HG03354 (cell line): ENCODE data around the gene AGO3.

Experiments used
- ATAC-seq: cut with Tn5 transposase; IDR thresholded peaks from one replicate; pipeline ENCODE4 v1.9.1; 2021; ENCODE audit warnings: mild to moderate bottlenecking; ENCODE audit not compliant: unreplicated experiment, poor library complexity, severe bottlenecking

Gene AGO3

GRCh38 chr1:36092166-36092797 is 161.4 kb downstream of the AGO3 start:
- no peak for ATAC-seq

GRCh38 chr1:36092798-36093185 is 161.9 kb downstream of the AGO3 start:
- ATAC-seq, result no peak

DNA sequence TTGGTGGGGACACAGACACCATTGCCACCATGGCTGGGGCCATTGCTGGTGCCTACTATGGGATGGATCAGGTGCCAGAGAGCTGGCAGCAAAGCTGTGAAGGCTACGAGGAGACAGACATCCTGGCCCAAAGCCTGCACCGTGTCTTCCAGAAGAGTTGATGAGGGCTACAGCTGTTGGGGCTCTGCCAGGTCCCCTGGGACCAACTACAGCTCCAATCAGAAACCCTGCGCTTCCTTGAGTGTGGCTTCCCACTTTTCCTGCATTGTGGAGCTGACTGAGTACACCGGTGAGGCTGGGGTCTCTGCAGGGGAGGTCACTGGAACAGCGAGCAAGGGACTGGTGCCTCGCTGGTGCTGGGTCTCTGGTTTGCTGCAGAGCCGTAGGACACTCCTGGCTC is 162.3 kb downstream of the AGO3 start:
- no peak for ATAC-seq

DNA sequence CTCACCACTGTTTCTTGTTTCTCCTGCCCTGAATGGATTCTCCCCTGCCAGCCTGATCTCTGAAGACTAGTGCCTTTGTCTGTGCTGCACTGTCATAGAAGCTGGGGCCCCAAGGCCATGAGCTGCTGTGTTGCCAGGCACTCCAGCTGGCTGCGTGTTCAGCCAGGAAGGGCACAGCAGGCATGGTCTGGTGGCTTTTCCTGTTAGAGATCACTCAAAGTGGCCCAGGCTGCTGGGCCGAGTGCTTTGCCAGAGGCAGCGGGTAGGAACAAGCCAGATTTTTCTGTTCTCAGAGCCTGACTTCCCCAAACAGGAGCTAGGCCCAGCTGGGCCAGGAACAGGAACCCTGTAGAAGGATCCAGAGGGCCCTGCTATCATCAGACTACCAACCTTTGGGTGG is 163.0 kb downstream of the AGO3 start:
- ATAC-seq, result no peak

DNA sequence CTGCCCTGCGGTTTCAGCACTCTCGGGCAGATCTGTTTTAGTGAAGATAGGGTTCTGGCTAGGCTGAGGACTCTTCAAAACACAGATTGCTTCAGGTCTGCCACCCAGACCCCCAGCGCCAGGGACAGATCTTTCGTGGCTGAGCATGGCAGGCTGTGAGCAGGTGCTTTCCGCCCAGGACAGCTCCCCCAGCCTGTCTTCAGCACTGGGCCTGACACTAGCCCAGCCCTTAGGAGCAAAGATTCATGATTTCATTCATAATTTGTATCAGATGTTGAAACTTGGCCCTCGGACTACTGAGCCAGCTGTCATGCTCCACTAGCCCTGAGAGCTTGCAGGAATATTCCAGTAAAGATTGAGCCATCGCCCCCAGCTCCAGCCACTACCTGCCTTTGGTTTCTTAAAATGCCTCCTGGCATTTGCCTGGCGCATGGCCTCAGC is 163.7 kb downstream of the AGO3 start:
- no peak for ATAC-seq

DNA sequence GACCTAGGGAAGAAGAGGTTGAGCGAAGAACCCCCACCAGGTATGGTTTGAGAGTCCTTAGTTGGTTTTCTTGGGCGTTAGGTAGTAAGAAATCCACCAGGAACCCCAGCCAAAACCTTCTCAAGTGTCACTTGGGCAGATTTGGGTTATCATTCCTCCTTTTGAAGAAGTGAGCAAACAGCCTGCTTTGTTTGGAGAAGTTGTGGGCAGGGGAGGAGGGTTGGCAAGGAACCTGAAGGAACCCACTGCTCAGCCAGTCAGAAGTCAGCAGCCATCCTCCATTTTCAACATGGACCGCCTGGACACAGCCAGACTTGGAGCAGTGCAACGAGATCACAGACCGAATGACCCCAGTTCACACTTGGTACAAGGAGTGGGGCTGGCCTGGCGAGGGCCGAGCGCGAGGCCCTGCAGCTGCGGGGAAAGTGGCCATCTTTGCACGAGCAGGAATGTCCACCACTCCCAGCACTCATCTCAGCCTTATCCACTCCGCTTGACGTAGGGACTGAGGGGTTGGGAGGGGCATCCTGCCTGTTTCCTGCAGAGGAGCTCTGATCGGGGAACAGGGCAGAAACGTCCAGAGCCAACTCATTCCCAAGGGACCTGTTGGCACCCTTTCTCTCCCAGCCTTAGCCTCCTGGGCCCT is 165.0 kb downstream of the AGO3 start:
- no peak for ATAC-seq

DNA sequence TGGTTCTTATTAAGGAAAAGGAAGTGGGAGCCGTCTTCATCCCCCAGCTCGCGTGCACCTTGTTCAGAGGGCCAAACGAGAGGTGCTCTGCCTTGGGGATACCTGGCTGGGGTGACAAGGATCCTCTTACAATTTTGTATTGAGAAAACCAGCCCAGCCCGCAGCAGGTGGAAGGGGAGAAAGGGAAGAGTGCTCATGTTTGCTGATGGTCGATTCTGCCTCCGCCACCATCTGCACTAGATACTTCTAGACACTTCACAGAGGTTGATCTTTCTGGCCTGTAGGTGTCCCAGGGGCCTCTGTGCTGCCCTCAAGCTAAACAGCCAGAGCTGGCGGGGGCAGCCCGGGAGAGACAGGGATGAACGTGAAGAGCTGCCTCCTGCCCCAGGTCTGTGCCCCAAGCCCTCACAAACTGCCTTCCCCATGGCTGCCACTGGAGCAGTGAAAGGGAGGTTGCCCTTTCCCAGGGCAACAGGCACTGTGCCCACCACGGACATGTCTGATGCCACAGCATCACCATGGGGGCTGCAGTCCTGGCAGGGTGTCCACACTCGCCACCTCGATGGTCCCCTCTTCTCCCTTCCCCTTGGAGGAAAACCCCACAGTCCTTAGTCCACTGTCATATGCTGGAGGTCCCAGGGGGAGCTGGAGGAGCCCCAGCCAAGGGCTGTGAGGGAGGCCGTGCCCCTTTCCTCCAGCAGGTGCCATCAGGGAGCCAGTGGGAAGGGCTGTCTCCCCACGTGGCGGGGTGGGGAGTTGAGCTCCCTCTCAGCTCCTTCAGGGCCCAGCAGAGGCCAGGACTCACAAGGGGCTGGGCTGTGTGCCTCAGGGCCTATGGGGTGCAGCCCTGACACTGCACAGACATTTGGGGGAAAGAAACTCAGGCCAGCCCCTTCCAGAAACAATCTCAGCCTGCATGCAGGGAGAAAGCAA is 165.9 kb downstream of the AGO3 start:
- ATAC-seq, result no peak

- no peak for ATAC-seq
These were observed 167.0 kb downstream of the AGO3 start for GRCh38 chr1:36097693-36098585.

DNA sequence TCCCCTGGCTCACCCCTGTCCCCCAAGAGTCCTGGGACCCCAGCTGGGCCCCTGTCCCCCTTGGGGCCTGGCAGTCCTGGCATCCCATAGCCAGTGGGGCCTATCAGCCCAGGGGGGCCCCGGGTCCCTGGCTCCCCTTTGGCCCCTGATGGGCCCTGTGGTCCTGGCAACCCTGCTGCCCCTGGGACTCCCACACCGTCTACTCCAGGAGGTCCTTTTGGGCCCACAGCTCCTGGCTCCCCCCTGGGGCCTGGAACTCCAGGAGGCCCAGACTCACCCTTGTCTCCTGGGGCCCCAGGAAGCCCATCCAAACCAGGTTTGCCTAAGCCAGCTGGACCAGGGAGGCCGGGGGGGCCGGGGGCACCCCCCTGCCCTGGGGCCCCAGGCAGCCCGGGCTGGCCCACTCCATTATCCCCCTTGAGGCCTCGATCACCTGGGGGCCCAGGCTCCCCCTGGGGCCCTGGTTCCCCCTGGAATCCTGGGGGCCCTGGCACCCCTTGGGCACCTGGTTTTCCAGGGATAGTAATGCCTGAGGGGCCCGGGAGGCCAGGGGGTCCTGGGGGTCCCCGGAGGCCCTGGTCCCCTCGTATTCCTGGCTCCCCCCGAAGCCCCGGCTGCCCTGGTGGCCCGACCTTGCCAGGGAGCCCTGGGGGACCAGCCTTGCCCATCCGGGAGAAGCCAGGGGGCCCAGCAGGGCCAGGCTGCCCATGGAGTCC is 167.9 kb downstream of the AGO3 start:
- ATAC-seq, result no peak

GRCh38 chr1:36099681-36100341 is 168.9 kb downstream of the AGO3 start:
- no peak for ATAC-seq

DNA sequence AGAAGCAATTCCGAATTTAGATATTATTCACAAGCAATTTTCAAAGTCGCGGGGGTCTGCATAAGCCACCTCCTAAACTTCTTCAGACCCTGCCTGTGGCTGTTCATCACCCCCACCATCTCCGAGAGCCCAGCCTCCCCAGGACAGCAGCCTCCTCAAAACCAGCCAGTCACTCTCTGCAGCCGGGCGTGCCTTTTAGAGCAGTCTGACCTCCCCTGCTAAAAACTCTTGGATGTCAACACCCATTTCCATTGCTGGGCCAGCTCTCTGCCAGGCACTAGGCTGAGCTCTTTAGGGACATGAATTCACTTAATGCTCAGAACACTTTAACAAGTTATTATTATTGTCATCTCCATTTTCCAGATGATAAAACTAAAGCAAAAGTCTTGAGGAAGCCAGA is 169.5 kb downstream of the AGO3 start:
- ATAC-seq, result no peak

- no peak for ATAC-seq
These were observed 170.6 kb downstream of the AGO3 start for GRCh38 chr1:36101546-36101945.

GRCh38 chr1:36106269-36106668 is 175.4 kb downstream of the AGO3 start:
- no peak for ATAC-seq

GRCh38 chr1:36107394-36107793 is 176.5 kb downstream of the AGO3 start:
- ATAC-seq, result no peak

DNA sequence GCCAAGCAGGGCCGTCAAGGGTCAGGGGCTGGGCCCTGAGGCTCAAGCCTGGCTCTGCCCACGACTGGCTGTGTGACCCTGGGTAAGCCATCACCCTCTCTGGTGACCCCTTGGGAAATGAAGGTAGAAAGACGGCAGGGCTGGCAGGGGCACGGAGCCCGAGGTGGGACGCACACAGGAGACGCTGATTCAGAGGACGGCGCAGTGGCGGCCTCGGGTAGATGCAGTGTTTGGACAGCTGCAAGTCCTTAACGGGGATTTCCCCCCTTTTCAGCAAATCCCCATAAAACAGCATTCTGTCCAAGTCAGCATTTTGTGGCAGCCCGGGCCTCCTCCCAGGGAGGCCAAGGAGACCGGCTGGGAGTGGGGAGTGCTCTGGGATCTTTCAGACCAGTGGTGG is 177.4 kb downstream of the AGO3 start:
- ATAC-seq, result no peak

GRCh38 chr1:36109041-36109679 is 178.3 kb downstream of the AGO3 start:
- no peak for ATAC-seq

DNA sequence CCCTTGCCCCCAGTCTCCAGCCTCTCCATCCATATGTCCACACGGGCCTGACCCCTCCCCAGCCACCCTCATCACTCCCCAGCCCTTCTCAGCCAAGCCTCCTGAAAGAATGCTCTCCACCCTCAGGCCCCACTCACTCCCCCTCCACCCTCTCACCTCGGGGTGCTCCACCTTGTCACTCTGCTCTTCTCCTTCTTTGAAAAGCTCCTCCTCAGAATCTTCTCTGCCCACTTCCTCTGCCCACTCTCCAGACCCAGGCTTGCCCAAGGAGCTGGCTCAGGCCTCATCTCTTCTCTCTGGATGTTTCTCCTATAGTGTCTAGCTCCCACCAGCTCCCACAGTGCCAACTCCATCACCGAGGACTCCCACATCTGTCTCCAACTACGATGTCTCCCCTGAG is 180.2 kb downstream of the AGO3 start:
- no peak for ATAC-seq

DNA sequence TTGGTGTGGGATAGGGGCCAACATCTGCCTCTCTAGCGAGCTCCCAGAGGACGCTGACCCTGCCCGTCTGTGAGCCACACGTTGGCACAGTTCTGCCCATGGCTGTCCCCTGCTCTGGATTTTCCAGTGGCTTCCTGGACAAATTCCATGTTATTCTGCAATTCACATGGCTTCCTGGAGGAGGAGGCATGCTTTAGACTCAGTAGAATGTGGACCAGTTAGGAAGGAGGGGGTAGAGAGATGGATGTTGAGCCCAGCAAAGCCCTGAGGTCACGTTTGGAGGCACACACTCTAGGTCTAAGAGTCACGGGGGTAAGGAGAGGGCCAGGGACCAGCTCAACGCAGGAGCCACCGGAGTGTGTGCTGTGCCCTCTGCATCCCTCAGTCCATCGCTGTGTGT is 181.9 kb downstream of the AGO3 start:
- no peak for ATAC-seq
